Kidney (tissue), 14 donors: ENCODE measurements around the gene TLL1. TPM values are rescaled to one million over a fixed set of nuclear protein-coding genes. Genes with fewer than 3 reads are reported as not detected.

ENCODE experiments used
- DNase-seq, 5 donors: peaks; one replicate each; pipeline ENCODE4 v3.0.0-alpha.2; 2013 to 2020
- FAIRE-seq: peaks from 2 replicates; lab custom pipeline; 2012; peaks lifted over from hg19 to GRCh38; lab: Jason Lieb, UNC
- H3K27ac ChIP-seq, 2 donors: one replicate each; pipeline ENCODE4 v1.7.0; 2013; ENCODE audit warnings: low read depth in 2 of 2, low read length in 2 of 2, inconsistent platforms in 1 of 2
- H3K27me3 ChIP-seq: one replicate; pipeline ENCODE4 v1.7.1; 2013; ENCODE audit warnings: low read length, inconsistent platforms; ENCODE audit not compliant: control insufficient read depth, insufficient read depth
- H3K36me3 ChIP-seq, 3 donors: one replicate each; pipeline versions ENCODE4 v1.7.0 to v1.7.1; 2013; ENCODE audit warnings: low read length in 3 of 3, control low read depth in 1 of 3, inconsistent platforms in 1 of 3; ENCODE audit not compliant: insufficient read depth in 3 of 3, control insufficient read depth in 2 of 3
- H3K4me1 ChIP-seq, 3 donors: one replicate each; pipeline versions ENCODE4 v1.7.0 to v1.7.1; 2013; ENCODE audit warnings: low read length in 3 of 3, inconsistent platforms in 1 of 3, low read depth in 1 of 3; ENCODE audit not compliant: control insufficient read depth in 2 of 3, insufficient read depth in 2 of 3
- H3K4me3 ChIP-seq, 3 donors: one replicate each; pipeline versions ENCODE4 v1.7.0 to v1.8.1; 2013; ENCODE audit warnings: low read length in 3 of 3, control low read depth in 1 of 3, inconsistent platforms in 1 of 3
- H3K9ac ChIP-seq, 3 donors: one replicate each; pipeline versions ENCODE4 v1.7.0 to v1.7.1; 2013; ENCODE audit warnings: low read length in 3 of 3, control low read depth in 1 of 3, inconsistent platforms in 1 of 3
- H3K9me3 ChIP-seq, 3 donors: one replicate each; pipeline versions ENCODE4 v1.7.0 to v1.7.1; 2013; ENCODE audit warnings: low read length in 3 of 3, control low read depth in 1 of 3, inconsistent platforms in 1 of 3; ENCODE audit not compliant: control insufficient read depth in 2 of 3, insufficient read depth in 1 of 3
- CTCF ChIP-seq: IDR thresholded peaks from 3 replicates; pipeline ENCODE4 v1.5.1; 2012; ENCODE audit warnings: mild to moderate bottlenecking, moderate library complexity, borderline replicate concordance; ENCODE audit not compliant: insufficient read depth; ENCODE audit errors: extremely low read depth
- intact Hi-C: fragments of 100-400 bp; cut with DNase I; formaldehyde crosslinking; loops from one replicate; pipeline ENCODE4 v1.11.1; 2022
- polyA plus RNA-seq: library from polyadenylated mRNA; stranded (reverse); fragments of 350-450 nt; fragmentation: Illumina TruSeq; extraction: RNeasy Lipid Tissue Mini Kit (QIAGEN cat#74804); gene quantifications from one replicate; pipeline ENCODE4 v1.2.3, GENCODE V29; 2014; ENCODE audit warnings: low read depth, low replicate concordance; ENCODE audit not compliant: insufficient read depth
- total RNA-seq: library from RNA; stranded (reverse); fragmentation: NEBNext Ultra II Directional; extraction: Animal tissue kit (Norgen Biotek cat#: 25700); gene quantifications from one replicate; pipeline ENCODE4 v1.2.1, GENCODE V29; 2021
- donor health status: control.
- donor health status: control.
- donor health status: control.
- donor health status: control.
- donor health status: control.
- donor health status: DM: yes; HTN: yes; CAD: no.
- donor health status: Normal renal cell carcinoma (clear cell type).

Gene TLL1
- total and polyA plus RNA-seq, 2 donors from 2014 or later: 0.28 to 10.0 TPM

- Histone ChIP-seq H3K27me3 (no peaks in the 10 kb centered on the region), H3K27ac (no peak overlapping the region), H3K36me3 (no peaks in the 10 kb centered on the region), H3K4me1 (no peaks in the 10 kb centered on the region), H3K9me3 (no peaks in the 10 kb centered on the region), H3K4me3 (no peak overlapping the region), H3K9ac (no peak overlapping the region)
- DNase-seq (no peak), FAIRE-seq (no peak)
- TF ChIP-seq CTCF: no peak
- intact Hi-C loops: no loop called here
Observed at GRCh38 chr4:165994701-165995100, 121.7 kb downstream of the TLL1 start.

- H3K4me3 ChIP-seq: no peak overlapping the region
- intact Hi-C loops: no loop called here
- no peaks in the 10 kb centered on the region for H3K4me1 ChIP-seq
- no peak for TF ChIP-seq CTCF
- FAIRE-seq (no peak), DNase-seq (no peak)
- H3K27ac ChIP-seq: no peak overlapping the region
- no peaks in the 10 kb centered on the region for H3K36me3 ChIP-seq
- H3K9ac ChIP-seq: no peak overlapping the region
- no peaks in the 10 kb centered on the region for H3K9me3 ChIP-seq
- no peaks in the 10 kb centered on the region for H3K27me3 ChIP-seq
Observed at GRCh38 chr4:166003811-166004210, 130.8 kb downstream of the TLL1 start.

- TF ChIP-seq CTCF: no peak
- H3K4me1 ChIP-seq: no peaks in the 10 kb centered on the region
- H3K36me3 ChIP-seq: no peaks in the 10 kb centered on the region
- no peak overlapping the region for H3K27ac ChIP-seq
- DNase-seq (no peak), FAIRE-seq (no peak)
- H3K27me3 ChIP-seq: no peaks in the 10 kb centered on the region
- no peak overlapping the region for H3K9ac ChIP-seq
- intact Hi-C loops: no loop called here
- no peak overlapping the region for H3K4me3 ChIP-seq
- H3K9me3 ChIP-seq: no peaks in the 10 kb centered on the region
Observed at GRCh38 chr4:166006217-166006616, 133.2 kb downstream of the TLL1 start.

DNA sequence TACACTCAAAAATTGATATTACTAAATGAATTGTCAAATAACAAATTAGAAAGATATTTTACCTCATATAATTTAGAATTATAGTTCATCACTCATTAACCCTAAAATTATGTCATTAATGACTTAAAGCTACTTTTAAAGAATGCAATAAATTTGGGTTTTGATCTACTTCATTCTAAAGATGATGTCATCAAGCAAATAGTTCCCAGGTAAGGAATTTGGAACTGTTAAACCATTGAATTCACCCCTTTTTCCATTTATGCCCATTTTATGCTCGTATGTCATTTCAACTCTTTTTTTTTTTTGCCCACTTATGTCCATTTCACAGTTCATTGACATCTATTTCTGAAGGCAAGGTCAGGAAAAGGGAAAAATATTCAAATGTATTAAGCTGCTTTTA is 135.5 kb downstream of the TLL1 start:
- intact Hi-C loops: no loop called here
- Histone ChIP-seq H3K36me3 (no peaks in the 10 kb centered on the region), H3K4me1 (no peaks in the 10 kb centered on the region)

More for the DNA sequence above, 135.5 kb downstream of the TLL1 start:
- Histone ChIP-seq H3K9me3 (no peaks in the 10 kb centered on the region), H3K9ac (no peak overlapping the region), H3K27me3 (no peaks in the 10 kb centered on the region), H3K27ac (no peak overlapping the region), H3K4me3 (no peak overlapping the region)
- TF ChIP-seq CTCF: no peak
- FAIRE-seq (peak; percentile 8), DNase-seq (no peak)
